Measurements from ENCODE around the gene ETV7.

Gene ETV7

DNA sequence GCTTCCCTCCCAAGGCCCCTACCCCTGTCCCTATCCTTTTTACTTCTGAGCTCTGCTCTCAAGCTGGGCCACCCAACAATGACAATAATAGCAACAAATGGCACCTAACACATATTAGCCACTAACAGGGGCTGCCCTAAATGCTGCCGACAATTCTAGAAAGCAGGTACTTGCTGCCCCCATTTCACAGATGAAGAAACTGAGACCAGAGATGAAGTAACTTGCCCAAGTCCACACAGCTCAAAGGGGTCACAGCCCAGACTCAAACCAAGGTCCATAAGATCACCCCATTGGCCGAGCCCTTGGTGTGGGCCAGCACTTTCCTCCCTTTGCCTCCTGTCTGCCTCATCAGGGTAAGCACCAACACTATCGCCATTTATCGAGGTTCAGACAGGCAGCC, 62.8 kb downstream of the ETV7 start:
- no peak for DNase-seq (ENCODE audit: low read depth in 1 of 2, low spot score in 1 of 2)

DNA sequence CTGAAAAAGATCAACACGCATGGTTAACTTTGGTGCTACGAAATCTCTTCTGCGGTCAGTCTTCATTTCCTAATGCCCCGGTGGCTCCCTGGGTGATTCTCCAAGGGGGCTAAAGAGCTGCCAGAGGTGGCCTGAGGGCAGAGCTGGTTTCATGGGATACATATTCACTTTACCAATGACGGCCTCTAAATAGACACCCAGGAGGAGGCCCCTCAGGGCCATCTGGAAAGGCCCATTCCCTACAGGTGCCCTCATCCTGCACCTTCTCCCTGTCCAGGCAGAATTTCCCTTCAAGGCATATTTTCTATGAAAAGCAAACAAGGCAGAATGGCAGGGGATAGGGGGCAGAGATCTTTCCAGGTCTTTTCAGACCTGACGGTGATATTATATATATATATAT, 63.3 kb downstream of the ETV7 start:
- no peak for DNase-seq (ENCODE audit: low read depth in 1 of 2, low spot score in 1 of 2)

- no peak for DNase-seq (ENCODE audit: low read depth in 1 of 2, low spot score in 1 of 2)
Measured at GRCh38 chr6:36323062-36323461, 64.4 kb downstream of the ETV7 start.

GRCh38 chr6:36322591-36322990, 64.9 kb downstream of the ETV7 start:
- DNase-seq (ENCODE audit: low read depth in 1 of 2, low spot score in 1 of 2) = no peak

- no peak for DNase-seq (ENCODE audit: low read depth in 1 of 2, low spot score in 1 of 2)
Measured at GRCh38 chr6:36320475-36320874, 67.0 kb downstream of the ETV7 start.

- no peak for DNase-seq (ENCODE audit: low read depth in 1 of 2, low spot score in 1 of 2)
Measured at GRCh38 chr6:36319821-36320220, 67.6 kb downstream of the ETV7 start.

GRCh38 chr6:36319436-36319762, 68.1 kb downstream of the ETV7 start:
- DNase-seq (ENCODE audit: low read depth in 1 of 2, low spot score in 1 of 2) = no peak

DNA sequence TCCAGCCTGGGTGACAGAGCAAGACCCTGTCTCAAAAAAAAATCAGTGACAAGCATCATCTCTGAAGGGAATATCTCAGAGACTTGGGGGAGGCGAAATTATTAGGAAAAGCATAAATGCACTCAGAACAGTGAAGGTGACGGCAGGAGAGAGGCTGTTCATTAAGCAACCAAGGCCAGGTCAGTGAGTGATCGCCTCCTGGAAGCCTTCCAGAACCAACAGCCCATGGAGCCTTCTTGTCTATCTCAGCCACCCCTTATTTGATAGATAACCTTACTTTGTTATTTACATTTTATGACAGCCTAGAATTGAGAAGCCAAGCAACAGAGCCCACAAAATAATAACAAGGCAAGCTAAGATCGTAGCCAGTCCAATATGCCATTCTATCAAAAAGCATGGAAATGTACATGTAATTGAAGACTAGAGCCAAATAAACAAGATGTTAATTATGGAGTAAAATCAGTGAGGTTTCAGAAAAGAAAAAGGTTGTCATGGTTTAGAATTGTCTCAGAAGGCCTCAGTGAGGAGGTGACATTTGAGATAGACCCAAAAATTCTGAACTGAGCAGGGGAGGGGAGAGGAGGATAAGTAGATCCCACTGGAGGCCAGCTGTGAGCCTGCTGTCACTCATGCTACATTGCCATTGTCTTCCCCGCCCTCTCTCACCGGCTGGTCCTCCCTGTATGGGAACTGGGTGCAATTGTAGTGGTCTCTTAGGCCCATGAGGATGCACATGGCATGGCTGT, 68.6 kb downstream of the ETV7 start:
- DNase-seq (ENCODE audit: low read depth in 1 of 2, low spot score in 1 of 2) = no peak

GRCh38 chr6:36317623-36318022, 69.8 kb downstream of the ETV7 start:
- DNase-seq (ENCODE audit: low read depth in 1 of 2, low spot score in 1 of 2) = no peak
